Inflammatory macrophage treated with lipopolysaccharide for 4 hours (primary cell): ENCODE measurements around the gene MBP.
"Not testable (repeated sequence)": the region's sequence is repeated elsewhere in the genome, so short reads cannot be mapped to it uniquely, and the experiment has no call there.

ENCODE experiments used
- DNase-seq: peaks from one replicate; pipeline ENCODE4 v3.0.0-alpha.2; 2020

Gene MBP

DNA sequence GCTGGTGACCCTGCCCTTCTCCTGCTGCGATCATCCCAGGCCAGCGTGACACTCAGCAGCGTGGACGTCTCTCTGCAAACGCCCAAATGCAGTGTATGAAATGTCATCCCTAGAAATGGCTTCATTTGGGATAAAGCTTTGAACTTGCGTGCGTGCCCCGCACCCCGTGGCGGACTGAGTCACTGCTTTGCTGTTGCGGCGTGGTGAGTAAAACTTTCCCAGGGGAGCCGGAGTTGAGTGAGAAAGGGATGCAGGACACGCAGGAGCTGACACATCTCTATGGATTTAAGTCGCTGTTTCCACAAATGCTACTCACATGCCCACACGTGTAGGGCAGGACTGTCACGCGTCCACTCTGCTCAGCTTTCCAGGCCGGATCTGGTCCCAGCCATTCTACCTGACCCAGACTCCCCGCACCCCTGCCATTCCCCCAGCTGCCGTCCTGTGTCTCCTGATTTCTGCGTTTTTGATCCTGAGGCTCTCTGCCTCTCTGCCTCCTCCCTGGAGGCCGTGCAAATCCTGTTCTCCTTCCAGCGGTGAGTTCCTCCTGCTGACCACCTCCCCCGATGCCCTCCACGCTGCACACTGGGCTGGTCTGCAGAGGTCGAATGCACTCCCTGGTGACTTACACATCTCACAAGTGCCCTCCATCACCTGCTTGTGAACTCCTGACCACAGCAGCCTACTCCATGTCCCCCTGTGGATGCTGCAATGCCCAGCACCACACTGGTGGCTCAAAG lies 88.9 kb downstream of the MBP start:
- no peak for DNase-seq

DNA sequence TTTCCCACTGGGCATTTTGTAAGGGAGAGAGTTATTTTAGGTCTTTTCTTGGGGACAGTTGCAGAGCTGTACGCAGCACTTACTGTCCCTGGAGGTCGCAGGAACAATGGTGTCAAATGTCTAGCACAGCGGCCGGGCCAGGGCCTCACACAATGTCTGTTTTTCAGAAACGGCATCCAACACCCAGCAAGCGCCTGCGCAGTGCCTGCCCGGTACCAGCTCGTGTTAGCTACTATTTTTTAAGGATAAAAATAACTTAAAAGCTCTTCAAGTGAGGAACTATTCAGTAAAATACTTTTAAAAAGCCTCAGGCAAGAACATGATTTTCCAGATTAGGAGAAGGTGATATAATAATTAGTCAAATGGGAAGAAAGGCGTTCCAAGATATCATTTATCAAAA lies 90.0 kb downstream of the MBP start:
- no peak for DNase-seq

- DNase-seq, result no peak
These were observed 93.1 kb downstream of the MBP start for GRCh38 chr18:77039196-77040130.

GRCh38 chr18:77038182-77038858 lies 94.3 kb downstream of the MBP start:
- DNase-seq, result no peak

- no peak for DNase-seq
These were observed 95.0 kb downstream of the MBP start for GRCh38 chr18:77037567-77037966.

- DNase-seq, result peak; percentile 60
These were observed 97.0 kb downstream of the MBP start for GRCh38 chr18:77035380-77036187.

GRCh38 chr18:77033575-77033974 lies 99.0 kb downstream of the MBP start:
- no peak for DNase-seq

GRCh38 chr18:77032181-77032701 lies 100.3 kb downstream of the MBP start:
- DNase-seq, result no peak

- DNase-seq, result no peak
These were observed 100.9 kb downstream of the MBP start for GRCh38 chr18:77031662-77032061.

GRCh38 chr18:77030201-77030600 lies 102.4 kb downstream of the MBP start:
- DNase-seq, result no peak

- DNase-seq, result no peak
These were observed 106.7 kb downstream of the MBP start for GRCh38 chr18:77025831-77026363.

DNA sequence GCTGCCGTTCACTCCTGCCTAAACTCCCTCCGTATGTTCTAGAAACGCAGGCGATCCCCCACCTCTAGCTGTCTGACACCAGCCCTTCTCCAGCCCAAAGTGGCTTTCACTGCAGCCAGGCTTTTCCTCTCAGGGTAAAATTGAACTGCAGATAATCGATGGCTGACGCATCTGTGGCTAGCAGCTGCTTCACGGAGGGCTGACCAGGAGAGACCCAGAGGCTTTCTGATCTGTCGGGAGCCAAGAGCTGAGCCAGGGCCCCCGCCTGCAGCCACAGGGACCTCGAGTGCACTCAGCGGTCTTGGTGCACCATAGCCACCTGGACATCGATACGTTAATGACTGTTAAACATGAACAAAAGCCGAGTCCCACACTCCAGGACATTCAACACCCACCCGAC lies 107.5 kb downstream of the MBP start:
- DNase-seq, result no peak

DNA sequence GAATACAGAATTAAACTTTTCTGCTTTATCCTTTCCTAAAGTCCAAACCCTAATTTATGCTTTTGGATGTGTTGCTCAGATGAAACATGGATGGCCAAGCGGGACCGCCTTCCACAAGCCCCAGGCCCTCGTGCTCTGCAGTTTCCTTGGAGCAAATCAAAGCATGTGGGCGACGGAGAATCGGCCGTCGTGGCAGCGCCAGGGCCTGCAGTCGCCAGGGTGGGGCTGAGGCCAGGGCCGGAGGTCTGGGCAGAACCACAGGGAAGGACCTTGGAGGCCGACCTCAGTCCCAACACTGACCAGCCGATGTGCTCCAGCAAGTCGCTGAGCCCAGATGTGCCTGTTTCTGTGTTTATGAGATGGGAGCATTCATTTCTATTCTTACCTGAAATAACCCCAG lies 108.1 kb downstream of the MBP start:
- DNase-seq, result no peak

DNA sequence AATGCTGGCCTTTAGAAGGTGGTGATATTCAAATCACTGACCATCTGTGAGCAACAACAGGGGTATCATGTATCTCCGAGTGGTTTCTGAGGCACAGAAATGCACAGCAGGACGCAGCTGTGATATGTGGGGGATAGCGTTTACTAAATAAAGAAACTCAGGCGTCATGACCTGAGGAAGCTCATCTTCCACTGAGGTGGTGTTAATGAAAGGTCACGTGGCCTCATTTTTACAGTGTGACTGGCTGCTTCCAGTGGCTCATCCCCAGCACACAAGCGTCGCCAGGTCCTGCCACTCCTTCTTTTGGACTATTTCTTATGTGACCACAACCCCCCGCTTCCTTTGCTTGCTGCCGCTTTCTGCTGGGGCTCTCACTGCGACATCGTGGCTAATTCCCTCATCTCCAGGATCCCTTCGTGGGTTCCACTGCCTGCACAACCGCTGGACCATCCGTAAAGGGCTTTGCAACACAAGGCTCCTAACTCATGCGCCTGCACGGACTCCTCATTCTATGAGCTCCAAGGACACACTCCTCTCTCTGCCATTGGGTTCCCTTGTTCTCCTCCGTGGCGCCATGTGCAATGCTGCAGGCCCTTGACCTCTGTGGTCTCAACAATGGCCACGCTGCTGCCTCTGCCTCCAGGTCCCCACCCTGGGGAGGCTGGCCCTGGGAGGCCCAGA lies 109.3 kb downstream of the MBP start:
- DNase-seq, result no peak

DNA sequence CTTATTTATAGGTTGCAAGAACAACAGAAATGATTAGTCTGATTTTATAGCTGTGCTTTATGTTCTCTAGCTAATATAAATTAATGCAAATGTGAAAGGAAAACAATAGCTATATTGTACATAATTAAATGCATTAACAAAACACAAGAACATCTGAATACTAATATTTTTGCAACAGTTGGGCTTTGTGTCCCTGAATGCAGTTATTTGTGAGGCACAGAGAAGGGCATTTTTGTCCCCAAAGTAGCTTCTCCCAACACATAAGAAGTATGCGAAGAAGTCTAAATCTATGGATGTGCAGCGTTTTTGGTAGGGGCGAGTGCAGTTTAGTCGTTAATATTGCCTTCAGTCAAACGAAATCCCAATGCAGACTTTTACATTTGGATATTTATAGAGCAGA lies 110.0 kb downstream of the MBP start:
- DNase-seq, result no peak

- DNase-seq, result no peak
These were observed 110.5 kb downstream of the MBP start for GRCh38 chr18:77022116-77022515.

DNA sequence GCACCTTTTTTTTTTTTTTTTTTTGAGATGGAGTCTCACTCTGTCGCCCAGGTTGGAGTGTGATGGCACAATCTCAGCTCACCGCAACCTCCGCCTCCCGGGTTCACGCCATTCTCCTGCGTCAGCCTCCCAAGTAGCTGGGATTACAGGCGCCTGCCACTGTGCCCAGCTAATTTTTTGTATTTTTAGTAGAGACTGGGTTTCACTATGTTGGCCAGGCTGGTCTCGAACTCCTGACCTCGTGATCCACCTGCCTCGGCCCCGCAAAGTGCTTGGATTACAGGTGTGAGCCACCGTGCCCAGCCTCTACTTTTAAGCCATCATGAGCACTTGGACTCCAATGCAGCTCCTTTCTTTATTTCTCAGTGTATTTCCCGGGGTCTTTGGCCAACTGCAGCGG lies 111.1 kb downstream of the MBP start:
- not testable (repeated sequence) for DNase-seq

- DNase-seq, result no peak
These were observed 111.5 kb downstream of the MBP start for GRCh38 chr18:77021075-77021474.

DNA sequence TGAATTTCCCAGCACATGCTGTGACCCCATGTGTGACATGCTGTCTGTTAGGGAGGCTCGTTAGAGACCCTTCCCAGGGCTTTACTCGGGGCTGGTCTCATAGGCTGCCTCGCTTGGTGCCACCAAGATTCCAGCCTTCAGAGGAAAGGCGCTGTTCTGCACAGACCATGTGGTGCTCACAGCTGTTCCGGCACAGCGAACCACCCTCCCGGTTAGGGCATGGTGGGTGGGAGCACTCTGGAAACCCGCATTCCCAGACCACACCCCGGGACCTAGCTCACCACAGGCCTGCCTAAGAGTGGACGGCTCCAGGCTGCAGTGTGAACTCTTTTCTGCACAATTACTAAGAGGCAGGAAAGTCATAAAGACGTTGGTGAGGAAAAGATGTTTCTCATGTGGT lies 112.0 kb downstream of the MBP start:
- no peak for DNase-seq

DNA sequence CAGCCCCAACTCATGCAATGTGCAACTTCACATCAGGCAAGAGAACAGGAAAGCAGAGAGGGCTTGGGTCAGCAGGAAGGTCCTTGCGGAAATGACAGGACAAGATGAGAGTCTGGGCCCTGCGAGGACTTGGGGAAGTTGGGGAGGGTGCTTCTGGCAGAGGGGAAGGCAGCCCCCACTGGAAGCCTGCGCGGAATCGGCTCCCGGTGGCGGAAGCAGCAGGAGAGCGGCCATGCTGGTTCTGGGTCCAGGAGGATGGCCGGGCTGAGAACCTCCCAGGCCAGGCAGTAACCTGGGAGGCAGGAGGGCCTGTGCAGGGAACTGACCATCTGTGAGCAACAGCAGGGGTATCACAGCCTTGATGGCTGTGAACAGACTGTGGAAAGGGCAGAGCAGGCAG lies 112.9 kb downstream of the MBP start:
- DNase-seq, result no peak

GRCh38 chr18:77018650-77019049 lies 113.9 kb downstream of the MBP start:
- DNase-seq, result not testable (repeated sequence)

DNA sequence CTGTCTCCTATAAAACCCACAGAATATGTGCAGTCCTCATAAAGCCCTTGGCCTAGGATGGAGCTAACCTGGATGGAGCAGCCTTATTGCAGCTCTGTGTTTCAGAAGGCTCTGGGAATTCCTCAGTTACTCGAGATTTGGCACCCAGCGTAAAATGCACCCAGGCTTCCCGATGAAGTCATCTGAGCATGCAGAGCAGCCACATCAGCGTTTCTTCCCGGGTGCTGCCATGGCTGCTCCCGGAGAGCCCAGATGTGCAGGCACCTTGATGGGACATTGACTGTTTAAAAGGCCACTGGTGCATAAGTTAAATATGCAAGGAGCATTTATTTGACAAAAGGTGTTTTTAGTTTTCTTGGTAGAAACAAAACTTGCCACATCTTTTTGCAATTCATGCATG lies 115.2 kb downstream of the MBP start:
- no peak for DNase-seq
